Measurements from ENCODE around the gene NR4A2. TPM values are rescaled to one million over a fixed set of nuclear protein-coding genes. Genes with fewer than 3 reads are reported as not detected.

The NR4A2 gene
- total RNA-seq, 2 donors from 2014 or later, result 27.5 to 36.1 TPM

GRCh38 chr2:156322686-156323231 lies 9.8 kb downstream of the NR4A2 start:
- peaks cover 10 to 19% of the 10 kb centered on the region in 2 donors for H3K36me3 Mint-ChIP-seq (ENCODE audit: insufficient read depth in 2 of 2)
- no peak overlapping the region for H3K27ac Mint-ChIP-seq
- peak overlapping the region; percentile 80 to 87 for H3K4me3 Mint-ChIP-seq
- peaks cover 35% of the 10 kb centered on the region for H3K4me1 Mint-ChIP-seq (ENCODE audit: low read depth)
- ATAC-seq (replicated peaks in 1 of 2), result no peak
- DNase-seq, result no peak
- no peaks in the 10 kb centered on the region for H3K9me3 Mint-ChIP-seq
- H3K27me3 Mint-ChIP-seq (ENCODE audit: low read depth), result peaks cover 63% of the 10 kb centered on the region

GRCh38 chr2:156322051-156322685 lies 10.4 kb downstream of the NR4A2 start:
- Mint-ChIP-seq H3K27me3 (ENCODE audit: low read depth) (peaks cover 69% of the 10 kb centered on the region), H3K9me3 (no peaks in the 10 kb centered on the region), H3K36me3 (ENCODE audit: insufficient read depth in 2 of 2) (peaks cover 10 to 16% of the 10 kb centered on the region in 2 donors), H3K4me3 (peak overlapping the region; percentile 80 to 87), H3K4me1 (ENCODE audit: low read depth) (peaks cover 35% of the 10 kb centered on the region), H3K27ac (no peak overlapping the region)
- peak; percentile 27 to 29 for DNase-seq
- peak; percentile 46 to 52 for ATAC-seq (replicated peaks in 1 of 2)

- ATAC-seq (replicated peaks in 1 of 2) (peak; percentile 58 to 64), DNase-seq (peak; percentile 48 to 55)
- H3K4me3 Mint-ChIP-seq, result peak overlapping the region; percentile 80 to 87
- no peaks in the 10 kb centered on the region for H3K9me3 Mint-ChIP-seq
- H3K27ac Mint-ChIP-seq, result peak overlapping the region; percentile 17
- peaks cover 10% of the 10 kb centered on the region in 2 donors for H3K36me3 Mint-ChIP-seq (ENCODE audit: insufficient read depth in 2 of 2)
- H3K27me3 Mint-ChIP-seq (ENCODE audit: low read depth), result peaks cover 72% of the 10 kb centered on the region
- H3K4me1 Mint-ChIP-seq (ENCODE audit: low read depth), result peaks cover 35% of the 10 kb centered on the region
These were observed 11.1 kb downstream of the NR4A2 start for GRCh38 chr2:156321243-156321904.

- Mint-ChIP-seq H3K36me3 (ENCODE audit: insufficient read depth in 2 of 2) (peaks cover 4 to 6% of the 10 kb centered on the region in 2 donors), H3K27ac (no peak overlapping the region), H3K4me1 (ENCODE audit: low read depth) (peaks cover 35% of the 10 kb centered on the region), H3K9me3 (no peaks in the 10 kb centered on the region), H3K4me3 (peak overlapping the region; percentile 80 to 87), H3K27me3 (ENCODE audit: low read depth) (peaks cover 74% of the 10 kb centered on the region)
- DNase-seq (peak in 1 of 2 donors; percentile 23), ATAC-seq (replicated peaks in 1 of 2) (peak; percentile 21 to 23)
These were observed 11.9 kb downstream of the NR4A2 start for GRCh38 chr2:156320486-156321098.

GRCh38 chr2:156319811-156320485 lies 12.6 kb downstream of the NR4A2 start:
- Mint-ChIP-seq H3K4me3 (peak overlapping the region; percentile 80 to 87), H3K36me3 (ENCODE audit: insufficient read depth in 2 of 2) (peaks cover 0 to 2% of the 10 kb centered on the region in 2 donors), H3K4me1 (ENCODE audit: low read depth) (peaks cover 35% of the 10 kb centered on the region), H3K9me3 (no peaks in the 10 kb centered on the region), H3K27me3 (ENCODE audit: low read depth) (peaks cover 80% of the 10 kb centered on the region), H3K27ac (no peak overlapping the region)
- no peak for DNase-seq
- peak; percentile 40 to 41 for ATAC-seq (replicated peaks in 1 of 2)

- Mint-ChIP-seq H3K36me3 (ENCODE audit: insufficient read depth in 2 of 2) (peaks cover 0 to 2% of the 10 kb centered on the region in 2 donors), H3K27me3 (ENCODE audit: low read depth) (peaks cover 90% of the 10 kb centered on the region), H3K9me3 (no peaks in the 10 kb centered on the region), H3K4me1 (ENCODE audit: low read depth) (peaks cover 27% of the 10 kb centered on the region), H3K27ac (no peak overlapping the region), H3K4me3 (no peak overlapping the region)
- ATAC-seq (replicated peaks in 1 of 2) (no peak), DNase-seq (no peak)
These were observed 14.9 kb downstream of the NR4A2 start for GRCh38 chr2:156317631-156318030.

GRCh38 chr2:156311976-156312375 lies 20.5 kb downstream of the NR4A2 start:
- H3K4me1 Mint-ChIP-seq (ENCODE audit: low read depth), result peaks cover 13% of the 10 kb centered on the region
- H3K27me3 Mint-ChIP-seq (ENCODE audit: low read depth), result peaks cover 70% of the 10 kb centered on the region
- no peaks in the 10 kb centered on the region for H3K9me3 Mint-ChIP-seq
- no peak overlapping the region for H3K27ac Mint-ChIP-seq
- H3K36me3 Mint-ChIP-seq (ENCODE audit: insufficient read depth in 2 of 2), result no peaks in the 10 kb centered on the region
- no peak for DNase-seq
- ATAC-seq (replicated peaks in 1 of 2), result no peak
- H3K4me3 Mint-ChIP-seq, result no peak overlapping the region

GRCh38 chr2:156310773-156311172 lies 21.7 kb downstream of the NR4A2 start:
- H3K36me3 Mint-ChIP-seq (ENCODE audit: insufficient read depth in 2 of 2), result no peaks in the 10 kb centered on the region

GRCh38 chr2:156309917-156310316 lies 22.6 kb downstream of the NR4A2 start:
- ATAC-seq (replicated peaks in 1 of 2) (no peak), DNase-seq (no peak)
- H3K9me3 Mint-ChIP-seq, result no peaks in the 10 kb centered on the region
- no peak overlapping the region for H3K27ac Mint-ChIP-seq
- peaks cover 69% of the 10 kb centered on the region for H3K27me3 Mint-ChIP-seq (ENCODE audit: low read depth)
- no peak overlapping the region for H3K4me3 Mint-ChIP-seq
- H3K4me1 Mint-ChIP-seq (ENCODE audit: low read depth), result peaks cover 13% of the 10 kb centered on the region
- H3K36me3 Mint-ChIP-seq (ENCODE audit: insufficient read depth in 2 of 2), result no peaks in the 10 kb centered on the region

More at GRCh38 chr2:156310773-156311172, 21.7 kb downstream of the NR4A2 start:
- Mint-ChIP-seq H3K4me3 (no peak overlapping the region), H3K27ac (no peak overlapping the region), H3K27me3 (ENCODE audit: low read depth) (peaks cover 74% of the 10 kb centered on the region), H3K4me1 (ENCODE audit: low read depth) (peaks cover 13% of the 10 kb centered on the region), H3K9me3 (no peaks in the 10 kb centered on the region)
- DNase-seq (no peak), ATAC-seq (replicated peaks in 1 of 2) (no peak)

GRCh38 chr2:156309167-156309566 lies 23.4 kb downstream of the NR4A2 start:
- DNase-seq, result no peak

GRCh38 chr2:156306821-156307220 lies 25.7 kb downstream of the NR4A2 start:
- peaks cover 13% of the 10 kb centered on the region for H3K4me1 Mint-ChIP-seq (ENCODE audit: low read depth)
- H3K27me3 Mint-ChIP-seq (ENCODE audit: low read depth), result peaks cover 47% of the 10 kb centered on the region
- no peaks in the 10 kb centered on the region for H3K36me3 Mint-ChIP-seq (ENCODE audit: insufficient read depth in 2 of 2)
- no peaks in the 10 kb centered on the region for H3K9me3 Mint-ChIP-seq
- H3K27ac Mint-ChIP-seq, result no peak overlapping the region
- no peak for ATAC-seq (replicated peaks in 1 of 2)
- no peak overlapping the region for H3K4me3 Mint-ChIP-seq
- DNase-seq, result no peak

More at GRCh38 chr2:156309167-156309566, 23.4 kb downstream of the NR4A2 start:
- Mint-ChIP-seq H3K27ac (no peak overlapping the region), H3K9me3 (no peaks in the 10 kb centered on the region), H3K4me3 (no peak overlapping the region), H3K4me1 (ENCODE audit: low read depth) (peaks cover 13% of the 10 kb centered on the region), H3K36me3 (ENCODE audit: insufficient read depth in 2 of 2) (no peaks in the 10 kb centered on the region), H3K27me3 (ENCODE audit: low read depth) (peaks cover 62% of the 10 kb centered on the region)
- peak in 1 of 2 donors; percentile 25 for ATAC-seq (replicated peaks in 1 of 2)

- no peak for DNase-seq
- no peak for ATAC-seq (replicated peaks in 1 of 2)
- H3K36me3 Mint-ChIP-seq (ENCODE audit: insufficient read depth in 2 of 2), result no peaks in the 10 kb centered on the region
- H3K27me3 Mint-ChIP-seq (ENCODE audit: low read depth), result peaks cover 48% of the 10 kb centered on the region
- H3K27ac Mint-ChIP-seq, result no peak overlapping the region
- H3K9me3 Mint-ChIP-seq, result peaks cover 0 to under 1% of the 10 kb centered on the region in 2 donors
- peaks cover 13% of the 10 kb centered on the region for H3K4me1 Mint-ChIP-seq (ENCODE audit: low read depth)
- no peak overlapping the region for H3K4me3 Mint-ChIP-seq
These were observed 27.4 kb downstream of the NR4A2 start for GRCh38 chr2:156305121-156305520.
